Panc1 (cell line): ENCODE data around the gene MRPS23. TPM values are rescaled to one million over a fixed set of nuclear protein-coding genes. Genes with fewer than 3 reads are reported as not detected.

ENCODE experiments used
- ATAC-seq: fragments of 200-7000 bp; cut with Tn5 transposase; 2 replicates; pipeline ENCODE4 v1.9.1; 2020; ENCODE audit warnings: mild to moderate bottlenecking, moderate library complexity
- BruUV-seq: library from RNA; stranded (reverse); fragments of 400-500 nt; replicated peaks from 2 replicates; lab custom pipeline; 2021; lab: Mats Ljungman, UMichigan
- CTCF ChIA-PET: fragments of 300-600 bp; sonication (Branson Sonifier 250); formaldehyde crosslinking; loops from one replicate; lab custom pipeline; 2022; ENCODE audit warnings: antibody characterized with exemption; lab: Charles Lee
- POLR2A ChIA-PET: fragments of 300-600 bp; sonication (Branson Sonifier 250); formaldehyde crosslinking; loops from one replicate; lab custom pipeline; 2022; ENCODE audit warnings: antibody characterized with exemption; lab: Charles Lee
- DNase-seq: peaks from one replicate; pipeline ENCODE4 v3.0.0-alpha.2; 2010; ENCODE audit warnings: low read depth, low spot score
- H3K27ac ChIP-seq: 2 replicates; pipeline ENCODE4 v1.5.1; 2011; ENCODE audit warnings: mild to moderate bottlenecking, low read length, inconsistent platforms
- H3K27me3 ChIP-seq: fragments of 200-500 bp; sonication (Bioruptor generic); 2 replicates; pipeline ENCODE4 v1.6.0; 2014; ENCODE audit warnings: low read length, inconsistent platforms; ENCODE audit not compliant: control insufficient read depth, insufficient read depth
- H3K36me3 ChIP-seq: fragments of 200-500 bp; sonication (Bioruptor generic); 2 replicates; pipeline ENCODE4 v1.5.1; 2014; ENCODE audit warnings: inconsistent platforms, mild to moderate bottlenecking, low read length, moderate library complexity; ENCODE audit not compliant: control insufficient read depth, insufficient read depth
- H3K4me1 ChIP-seq: 2 replicates; pipeline ENCODE4 v1.5.1; 2011; ENCODE audit warnings: inconsistent platforms, mild to moderate bottlenecking, low read length, moderate library complexity; ENCODE audit not compliant: control insufficient read depth, insufficient read depth
- H3K4me3 ChIP-seq, 2 experiments: 2 replicates each; pipeline ENCODE4 v1.5.1; 2011 to 2012; ENCODE audit warnings: low read depth in 2 of 2, low read length in 2 of 2, mild to moderate bottlenecking in 2 of 2, inconsistent platforms in 1 of 2, moderate library complexity in 1 of 2
- H3K9me3 ChIP-seq: fragments of 200-500 bp; sonication (Bioruptor generic); 2 replicates; pipeline ENCODE4 v1.5.1; 2014; ENCODE audit warnings: low read depth, mild to moderate bottlenecking, inconsistent platforms, low read length, moderate library complexity; ENCODE audit not compliant: control insufficient read depth, insufficient read depth
- POLR2AphosphoS5 ChIP-seq: IDR thresholded peaks from 2 replicates; pipeline ENCODE4 v1.6.1; 2012; ENCODE audit warnings: mild to moderate bottlenecking, low read depth, low read length, moderate library complexity
- REST ChIP-seq, 2 experiments: IDR thresholded peaks; 2 replicates each; pipeline ENCODE4 v1.6.1; 2011 to 2012; ENCODE audit warnings: low read depth in 2 of 2, control low read depth in 1 of 2, low read length in 1 of 2, mild to moderate bottlenecking in 1 of 2, moderate library complexity in 1 of 2; ENCODE audit not compliant: insufficient read depth in 1 of 2
- SIN3A ChIP-seq: IDR thresholded peaks from 2 replicates; pipeline ENCODE4 v1.6.1; 2012; ENCODE audit warnings: low read depth, mild to moderate bottlenecking, low read length, moderate library complexity, borderline replicate concordance; ENCODE audit not compliant: insufficient read depth
- TCF7L2 ChIP-seq: IDR thresholded peaks from 2 replicates; pipeline ENCODE4 v1.6.1; 2011; ENCODE audit warnings: mild to moderate bottlenecking, low read depth, low read length, inconsistent platforms
- in situ Hi-C: cut with HindIII; loops from 2 replicates; pipeline ENCODE4 v1.10.0; 2016; ENCODE audit warnings: low sequenced_read_pairs, low pct_unique_long_range_greater_than_20kb
- intact Hi-C: fragments of 100-400 bp; cut with micrococcal nuclease; formaldehyde crosslinking; loops from one replicate; pipeline ENCODE4 v1.10.0; 2022; ENCODE audit not compliant: unreplicated experiment
- total RNA-seq: library from RNA; stranded (reverse); gene quantifications from one replicate; pipeline ENCODE4 v1.2.1, GENCODE V29; 2021; ENCODE audit not compliant: unreplicated experiment
- TF ChIP-seq, protein P1 (sequence below): fragments of 450-650 bp; IDR thresholded peaks from 2 replicates; pipeline ENCODE4 v1.5.1; 2017; ENCODE audit warnings: mild to moderate bottlenecking

MRPS23 gene
- total RNA-seq, 1 experiment from 2014 or later, result 85.4 TPM

DNA sequence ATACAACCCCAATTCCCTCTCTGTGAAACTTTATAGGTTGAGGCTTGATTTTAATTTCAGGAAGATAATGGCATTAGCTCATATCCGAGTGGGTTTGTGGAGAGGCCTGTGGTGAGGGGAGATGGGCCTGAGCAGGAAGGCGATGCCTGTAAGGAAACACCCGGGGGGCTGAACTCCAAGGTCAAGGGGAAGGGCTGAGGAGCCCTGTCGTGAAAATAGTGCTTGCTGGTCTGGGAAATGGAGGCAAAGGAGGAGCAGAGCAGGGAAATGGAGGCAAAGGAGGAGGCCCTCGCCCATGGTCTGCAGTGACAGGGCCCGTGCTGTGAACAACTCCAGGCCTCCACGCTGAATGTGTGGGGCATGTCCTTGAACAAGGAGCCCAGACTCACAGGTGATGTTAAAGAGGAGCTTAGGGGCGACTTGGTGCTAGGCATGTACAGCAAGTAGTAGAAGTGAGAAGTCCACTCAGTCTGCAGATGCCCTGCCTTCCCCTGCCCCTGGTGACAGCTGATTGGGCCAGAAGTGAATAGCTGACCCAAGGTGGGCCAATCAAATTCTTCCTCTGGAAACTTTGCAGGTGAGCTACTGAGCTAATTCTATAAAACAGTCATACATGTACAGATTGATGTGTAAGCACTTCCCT is 38.1 kb downstream of the MRPS23 start:
- TF ChIP-seq REST (IDR thresholded peaks at IDR 0.05; ENCODE audit: insufficient read depth in 1 of 2, low read depth in 2 of 2, low read length in 1 of 2), result no peak
- no peak for TF ChIP-seq POLR2AphosphoS5
- TF ChIP-seq TCF7L2, result no peak
- TF ChIP-seq, protein P1, sequence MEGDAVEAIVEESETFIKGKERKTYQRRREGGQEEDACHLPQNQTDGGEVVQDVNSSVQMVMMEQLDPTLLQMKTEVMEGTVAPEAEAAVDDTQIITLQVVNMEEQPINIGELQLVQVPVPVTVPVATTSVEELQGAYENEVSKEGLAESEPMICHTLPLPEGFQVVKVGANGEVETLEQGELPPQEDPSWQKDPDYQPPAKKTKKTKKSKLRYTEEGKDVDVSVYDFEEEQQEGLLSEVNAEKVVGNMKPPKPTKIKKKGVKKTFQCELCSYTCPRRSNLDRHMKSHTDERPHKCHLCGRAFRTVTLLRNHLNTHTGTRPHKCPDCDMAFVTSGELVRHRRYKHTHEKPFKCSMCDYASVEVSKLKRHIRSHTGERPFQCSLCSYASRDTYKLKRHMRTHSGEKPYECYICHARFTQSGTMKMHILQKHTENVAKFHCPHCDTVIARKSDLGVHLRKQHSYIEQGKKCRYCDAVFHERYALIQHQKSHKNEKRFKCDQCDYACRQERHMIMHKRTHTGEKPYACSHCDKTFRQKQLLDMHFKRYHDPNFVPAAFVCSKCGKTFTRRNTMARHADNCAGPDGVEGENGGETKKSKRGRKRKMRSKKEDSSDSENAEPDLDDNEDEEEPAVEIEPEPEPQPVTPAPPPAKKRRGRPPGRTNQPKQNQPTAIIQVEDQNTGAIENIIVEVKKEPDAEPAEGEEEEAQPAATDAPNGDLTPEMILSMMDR, result no peak
- TF ChIP-seq SIN3A, result no peak
- Histone ChIP-seq H3K27me3 (peaks cover 18% of the 10 kb centered on the region), H3K27ac (no peak overlapping the region), H3K4me3 (no peak overlapping the region), H3K36me3 (no peaks in the 10 kb centered on the region), H3K9me3 (no peaks in the 10 kb centered on the region), H3K4me1 (no peaks in the 10 kb centered on the region)
- ChIA-PET CTCF (interaction anchor here (0.8 kb wide), 1 partner anchor 28 kb away, joined by 4 read pairs; no protein-coding TSS in a partner anchor), POLR2A (no interaction called here)
- BruUV-seq, result no TSS peak
- no peak for DNase-seq
- 0 out of 2 replicates have a peak, but pooled peaks have one; percentile 43 for ATAC-seq
- intact Hi-C loops (no loop called here), in situ Hi-C loops (no loop called here)

DNA sequence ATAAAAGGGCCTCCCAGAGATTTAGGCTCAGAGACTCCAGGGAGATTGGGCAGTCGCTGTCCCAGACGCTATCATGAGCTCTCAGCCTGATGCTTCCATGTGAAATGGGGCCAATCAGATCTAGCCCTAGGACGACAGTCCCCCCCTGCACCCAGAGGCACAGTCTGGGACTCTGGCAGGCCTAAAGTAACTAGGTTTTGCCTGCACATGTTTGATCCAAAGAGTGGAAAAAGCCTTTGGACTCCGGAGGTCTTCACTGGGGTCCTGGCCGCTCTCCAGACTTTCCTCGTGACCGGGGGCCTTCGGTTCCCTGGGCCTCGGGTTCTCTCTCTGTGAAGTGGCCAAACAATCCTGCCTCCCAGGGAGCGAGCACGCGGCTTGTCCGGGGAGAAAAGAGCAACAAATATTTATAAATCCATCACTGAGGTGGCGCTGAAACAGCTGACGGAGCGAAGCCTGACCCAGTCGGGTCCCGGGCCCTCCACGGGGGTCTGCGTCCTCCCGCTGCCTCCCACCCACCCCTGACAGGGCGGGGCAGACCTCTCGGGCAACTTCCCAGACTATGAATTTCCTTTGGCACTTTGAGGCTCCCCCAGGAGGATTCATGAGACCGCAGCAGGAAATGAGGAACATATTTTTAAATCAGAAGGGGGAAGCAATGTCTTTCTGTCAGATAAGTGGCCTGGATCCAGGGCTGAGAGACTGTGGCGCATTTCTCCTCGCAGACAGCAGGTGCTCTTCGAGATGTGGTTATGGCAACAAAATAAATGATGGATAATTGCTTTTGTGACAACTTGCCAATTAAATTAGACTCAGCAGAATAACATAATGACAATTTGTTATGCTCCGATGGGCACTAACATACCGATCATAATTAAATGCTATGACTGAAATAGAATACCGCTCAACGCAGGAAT is 38.9 kb downstream of the MRPS23 start:
- no peaks in the 10 kb centered on the region for H3K4me1 ChIP-seq
- peak; percentile 47 for ATAC-seq
- no TSS peak for BruUV-seq
- ChIA-PET CTCF (interaction anchor here (0.8 kb wide), 1 partner anchor 27 kb away, joined by 4 read pairs; no protein-coding TSS in a partner anchor), POLR2A (no interaction called here)
- H3K4me3 ChIP-seq, result no peak overlapping the region
- TF ChIP-seq REST (IDR thresholded peaks at IDR 0.05; ENCODE audit: insufficient read depth in 1 of 2, low read depth in 2 of 2, low read length in 1 of 2) (no peak), POLR2AphosphoS5 (no peak), TCF7L2 (no peak), SIN3A (no peak)
- TF ChIP-seq, protein P1, result no peak
- no peak overlapping the region for H3K27ac ChIP-seq
- no peak for DNase-seq
- no peaks in the 10 kb centered on the region for H3K9me3 ChIP-seq
- no peaks in the 10 kb centered on the region for H3K36me3 ChIP-seq
- in situ Hi-C loops (no loop called here), intact Hi-C loops (no loop called here)
- peaks cover 15% of the 10 kb centered on the region for H3K27me3 ChIP-seq
